GM12878 (cell line): ENCODE results near the gene FETUB. TPM values are rescaled to one million over a fixed set of nuclear protein-coding genes. Genes with fewer than 3 reads are reported as not detected.

Experiments
- ATAC-seq: fragments of 200-7000 bp; cut with Tn5 transposase; 3 replicates; pipeline ENCODE4 v1.9.1; 2020; ENCODE audit warnings: mild to moderate bottlenecking, moderate library complexity
- BruUV-seq: library from RNA; stranded (reverse); fragments of 400-500 nt; replicated peaks from 2 replicates; lab custom pipeline; 2021; lab: Mats Ljungman, UMichigan
- CTCF ChIA-PET: fragments of 300-600 bp; sonication (Branson Sonifier 250); formaldehyde crosslinking; extraction: SDS; loops from one replicate; lab custom pipeline; 2021; ENCODE audit warnings: inconsistent platforms; lab: Yijun Ruan, JAX
- POLR2A ChIA-PET: fragments of 350-600 bp; formaldehyde crosslinking; extraction: SDS; loops from one replicate; lab custom pipeline; 2021; ENCODE audit warnings: inconsistent platforms; lab: Charles Lee
- RAD21 ChIA-PET: fragments of 300-600 bp; sonication (Branson Sonifier 250); formaldehyde crosslinking; loops from one replicate; lab custom pipeline; 2023; ENCODE audit warnings: antibody characterized with exemption; ENCODE audit not compliant: unreplicated experiment; lab: Charles Lee
- SMC1A ChIA-PET: fragments of 300-600 bp; sonication (Branson Sonifier 250); formaldehyde crosslinking; loops from one replicate; lab custom pipeline; 2023; ENCODE audit not compliant: unreplicated experiment, uncharacterized antibody; lab: Charles Lee
- DNase-seq: peaks from one replicate; pipeline ENCODE4 v3.0.0-alpha.2; 2011; ENCODE audit warnings: low read depth, low spot score
- FAIRE-seq: peaks from 3 replicates; lab custom pipeline; 2011; peaks lifted over from hg19 to GRCh38; lab: Jason Lieb, UNC
- H2AFZ ChIP-seq: 2 replicates; pipeline ENCODE4 v1.6.0; 2011; ENCODE audit warnings: low read depth, low read length, control low read depth; ENCODE audit not compliant: control insufficient read depth
- H3K27ac ChIP-seq: 2 replicates; pipeline ENCODE4 v1.5.1; 2011; ENCODE audit warnings: control low read depth; ENCODE audit not compliant: control insufficient read depth, insufficient read depth
- H3K27me3 ChIP-seq, 2 experiments: replicated peaks in 1 of 2; 2 replicates each; pipeline versions ENCODE4 v1.6.0 to v1.6.1; 2011; ENCODE audit warnings: low read length in 1 of 2; ENCODE audit not compliant: control insufficient read depth in 2 of 2, insufficient read depth in 2 of 2
- H3K36me3 ChIP-seq, 2 experiments: 2 replicates each; pipeline ENCODE4 v1.5.1; 2011; ENCODE audit warnings: low read length in 1 of 2; ENCODE audit not compliant: control insufficient read depth in 2 of 2, insufficient read depth in 2 of 2
- H3K4me1 ChIP-seq: 2 replicates; pipeline ENCODE4 v1.6.1; 2011; ENCODE audit warnings: mild to moderate bottlenecking, low read length, moderate library complexity, mixed read lengths; ENCODE audit not compliant: control insufficient read depth, insufficient read depth
- H3K4me2 ChIP-seq: 2 replicates; pipeline ENCODE4 v1.6.0; 2011; ENCODE audit warnings: control low read depth; ENCODE audit not compliant: control insufficient read depth, insufficient read depth
- H3K4me3 ChIP-seq: fragments of 200-600 bp; sonication (generic); 2 replicates; pipeline ENCODE4 v1.5.1; 2016
- H3K79me2 ChIP-seq: 2 replicates; pipeline ENCODE4 v1.6.0; 2011; ENCODE audit warnings: low read length; ENCODE audit not compliant: control insufficient read depth, insufficient read depth
- H3K9ac ChIP-seq: 2 replicates; pipeline ENCODE4 v1.8.0; 2011; ENCODE audit warnings: low read length, control low read depth, mixed read lengths; ENCODE audit not compliant: control insufficient read depth, insufficient read depth
- H3K9me3 ChIP-seq: replicated peaks from 3 replicates; pipeline ENCODE4 v1.5.1; 2011; ENCODE audit warnings: mild to moderate bottlenecking, low read length; ENCODE audit not compliant: control insufficient read depth, insufficient read depth
- H4K20me1 ChIP-seq: 2 replicates; pipeline ENCODE4 v1.6.0; 2011; ENCODE audit not compliant: control insufficient read depth, insufficient read depth
- BCL11A ChIP-seq: IDR thresholded peaks from 2 replicates; pipeline ENCODE4 v1.6.1; 2011; ENCODE audit warnings: low read depth, low read length
- EZH2 ChIP-seq: IDR thresholded peaks from 2 replicates; pipeline ENCODE4 v1.6.1; 2012; ENCODE audit warnings: low read depth, mild to moderate bottlenecking, control low read depth, inconsistent platforms, low read length, borderline replicate concordance; ENCODE audit not compliant: control insufficient read depth
- HDAC2 ChIP-seq: fragments of 200-600 bp; sonication (generic); IDR thresholded peaks from 2 replicates; pipeline ENCODE4 v1.6.1; 2017
- HDGF ChIP-seq: fragments of 450-650 bp; IDR thresholded peaks from 2 replicates; pipeline ENCODE4 v1.6.1; 2016; ENCODE audit warnings: antibody characterized with exemption
- MYC ChIP-seq: IDR thresholded peaks from 2 replicates; pipeline ENCODE4 v1.6.1; 2011; ENCODE audit warnings: mild to moderate bottlenecking, low read length, moderate library complexity, inconsistent platforms; ENCODE audit not compliant: insufficient read depth, insufficient replicate concordance, insufficient read length, severe bottlenecking
- NR2C2 ChIP-seq: IDR thresholded peaks from 2 replicates; pipeline ENCODE4 v1.6.1; 2011; ENCODE audit warnings: borderline replicate concordance, low read depth; ENCODE audit not compliant: control insufficient read depth, insufficient read length
- RCOR1 ChIP-seq: conservative IDR thresholded peaks from 2 replicates; pipeline ENCODE4 v1.6.1; 2012; ENCODE audit warnings: low read depth, low read length, improper control_type of control experiment
- STAT3 ChIP-seq: IDR thresholded peaks from 2 replicates; pipeline ENCODE4 v1.6.1; 2011; ENCODE audit warnings: low read depth, low read length, improper control_type of control experiment
- WGBS: methylation state at CpG from one replicate; pipeline ENCODE4 v1.1.6; 2016; ENCODE audit warnings: low lambda C conversion rate; ENCODE audit not compliant: insufficient replicate concordance, insufficient coverage; ENCODE audit errors: missing lambda C conversion rate; 5-methylcytosine and 5-hydroxymethylcytosine counted together
- in situ Hi-C: fragments of 300-500 bp; cut with MboI; formaldehyde crosslinking; loops from 9 replicates; pipeline ENCODE4 v1.14.3; 2018; ENCODE audit warnings: mixed read lengths
- intact Hi-C: fragments of 100-400 bp; cut with micrococcal nuclease; formaldehyde crosslinking; loops from one replicate; pipeline ENCODE4 v1.14.2; 2022; ENCODE audit not compliant: unreplicated experiment
- polyA plus RNA-seq, 11 experiments: library from polyadenylated mRNA; depleted of rRNA in 4 of 11; unstranded in 6 of 11; stranded (reverse) in 5 of 11; fragments of >200 nt; fragmentation: Nextera tagmentation in 4 of 11; fragmentation: Illumina TruSeq in 1 of 11; extraction: Ambion mirVana in 4 of 11; extraction: Trizol in 1 of 11; gene quantifications; 1 replicate in 1 of 11; 2 replicates in 10 of 11; pipeline versions ENCODE4 v1.2.1 to v1.2.3, GENCODE V29; 2011 to 2016; ENCODE audit warnings: inconsistent platforms in 2 of 11, missing spikeins in 2 of 11, low read depth in 1 of 11
- total RNA-seq, 4 experiments: library from RNA; depleted of rRNA in 3 of 4; stranded (reverse); fragments of >200 nt in 3 of 4; fragmentation: Illumina TruSeq in 1 of 4; extraction: Trizol in 1 of 4; gene quantifications; 2 replicates each; pipeline versions ENCODE4 v1.2.1 to v1.2.3, GENCODE V29; 2013 to 2021
- TF ChIP-seq, protein P1 (sequence below), 3 experiments: IDR thresholded peaks in 2 of 3; conservative IDR thresholded peaks in 1 of 3; 2 replicates each; pipeline ENCODE4 v1.5.1; 2011; ENCODE audit warnings: low read depth in 3 of 3, low read length in 3 of 3, mild to moderate bottlenecking in 3 of 3, control low read depth in 2 of 3, moderate library complexity in 2 of 3, inconsistent platforms in 1 of 3, mixed read lengths in 1 of 3; ENCODE audit not compliant: control insufficient read depth in 2 of 3, insufficient read depth in 1 of 3; ENCODE audit errors: extremely low read depth in 1 of 3
- TF ChIP-seq, protein P2 (sequence below): IDR thresholded peaks from 2 replicates; pipeline ENCODE4 v1.6.1; 2011; ENCODE audit warnings: low read depth, low read length, improper control_type of control experiment, borderline replicate concordance
- TF ChIP-seq, protein P3 (sequence below): fragments of 450-650 bp; formaldehyde crosslinking; IDR thresholded peaks from 2 replicates; pipeline ENCODE4 v1.4.0; 2020; ENCODE audit warnings: mild to moderate bottlenecking, moderate library complexity
- TF ChIP-seq, protein P4 (sequence below): IDR thresholded peaks from 2 replicates; pipeline ENCODE4 v1.6.1; 2012; ENCODE audit warnings: low read depth, low read length, improper control_type of control experiment

Gene FETUB
- total and polyA plus RNA-seq, 10 of the 15 experiments (the other 5 are each of a cell fraction or from before 2014, with no cell fraction given), result not detected

DNA sequence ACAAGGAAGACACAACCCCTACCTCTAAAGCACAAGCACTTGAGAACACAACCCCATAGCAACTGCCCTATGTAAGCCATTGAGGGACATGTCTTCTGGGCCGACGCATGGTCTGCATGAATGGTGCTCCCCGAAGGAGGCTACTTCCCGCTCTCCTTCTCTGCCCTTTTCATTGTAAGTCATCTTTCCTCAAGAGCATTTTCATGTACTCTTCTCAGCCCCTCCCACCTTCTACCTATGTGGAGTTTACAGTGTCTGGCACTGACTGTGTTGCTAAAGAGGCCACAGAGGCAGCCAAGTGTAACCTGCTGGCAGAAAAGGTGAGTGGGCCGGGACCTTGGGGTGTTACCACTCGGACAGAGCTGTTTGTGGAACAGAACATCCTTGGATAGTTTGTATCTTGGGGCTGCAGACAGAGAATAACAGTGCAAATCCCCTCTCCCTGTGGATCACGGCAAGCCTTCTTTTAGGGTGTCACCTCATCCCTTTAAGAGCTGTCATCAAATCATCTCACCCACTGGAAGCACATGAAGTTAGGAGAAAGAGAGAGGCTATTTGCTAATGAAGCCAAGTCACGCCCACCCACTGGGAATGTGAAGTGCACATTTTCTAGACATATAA lies 21.8 kb upstream of the FETUB start:
- intact Hi-C loops, result loop anchor here (5.0 to 10.0 kb wide), 2 partner anchors 361 to 546 kb away; no protein-coding TSS in a partner anchor
- ATAC-seq (no peak), DNase-seq (no peak), FAIRE-seq (no peak)
- ChIA-PET POLR2A (no interaction called here), RAD21 (interaction anchor here (2.4 to 4.6 kb wide), 4 partner anchors 78 to 635 kb away, joined by 13 to 45 read pairs (median 29); no protein-coding TSS in a partner anchor), SMC1A (interaction anchor here (0.6 to 5.7 kb wide), 4 partner anchors 46 to 280 kb away, joined by 3 to 38 read pairs (median 4); no protein-coding TSS in a partner anchor), CTCF (interaction anchor here (0.9 to 7.7 kb wide), 14 partner anchors 10 to 675 kb away, joined by 3 to 183 read pairs (median 20); no protein-coding TSS in a partner anchor)
- H3K4me3 ChIP-seq, result no peak overlapping the region
- H4K20me1 ChIP-seq, result no peaks in the 10 kb centered on the region
- H3K36me3 ChIP-seq, result no peaks in the 10 kb centered on the region
- H3K27me3 ChIP-seq, result no peaks in the 10 kb centered on the region; a peak in 3 of 4 replicates
- H3K4me2 ChIP-seq, result no peak overlapping the region
- no TSS peak for BruUV-seq
- H3K79me2 ChIP-seq, result no peaks in the 10 kb centered on the region
- H3K27ac ChIP-seq, result no peak overlapping the region
- no peak overlapping the region for H3K9ac ChIP-seq
- in situ Hi-C loops, result loop anchor here (5.0 kb wide), 1 partner anchor 204 kb away; no protein-coding TSS in a partner anchor
- peaks cover 7% of the 10 kb centered on the region for H3K4me1 ChIP-seq
- H3K9me3 ChIP-seq, result no peaks in the 10 kb centered on the region
- 52% methylated on average over 8 of the region's 8 CpGs for WGBS
- H2AFZ ChIP-seq, result no peak overlapping the region
- no peak for TF ChIP-seq HDGF
- no peak for TF ChIP-seq NR2C2
- TF ChIP-seq, protein P1, sequence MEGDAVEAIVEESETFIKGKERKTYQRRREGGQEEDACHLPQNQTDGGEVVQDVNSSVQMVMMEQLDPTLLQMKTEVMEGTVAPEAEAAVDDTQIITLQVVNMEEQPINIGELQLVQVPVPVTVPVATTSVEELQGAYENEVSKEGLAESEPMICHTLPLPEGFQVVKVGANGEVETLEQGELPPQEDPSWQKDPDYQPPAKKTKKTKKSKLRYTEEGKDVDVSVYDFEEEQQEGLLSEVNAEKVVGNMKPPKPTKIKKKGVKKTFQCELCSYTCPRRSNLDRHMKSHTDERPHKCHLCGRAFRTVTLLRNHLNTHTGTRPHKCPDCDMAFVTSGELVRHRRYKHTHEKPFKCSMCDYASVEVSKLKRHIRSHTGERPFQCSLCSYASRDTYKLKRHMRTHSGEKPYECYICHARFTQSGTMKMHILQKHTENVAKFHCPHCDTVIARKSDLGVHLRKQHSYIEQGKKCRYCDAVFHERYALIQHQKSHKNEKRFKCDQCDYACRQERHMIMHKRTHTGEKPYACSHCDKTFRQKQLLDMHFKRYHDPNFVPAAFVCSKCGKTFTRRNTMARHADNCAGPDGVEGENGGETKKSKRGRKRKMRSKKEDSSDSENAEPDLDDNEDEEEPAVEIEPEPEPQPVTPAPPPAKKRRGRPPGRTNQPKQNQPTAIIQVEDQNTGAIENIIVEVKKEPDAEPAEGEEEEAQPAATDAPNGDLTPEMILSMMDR (IDR thresholded peaks at IDR 0.05 in 2 of 3, conservative IDR thresholded peaks at IDR 0.05 in 1 of 3; ENCODE audit: control insufficient read depth in 2 of 3, extremely low read depth in 1 of 3, insufficient read depth in 1 of 3, low read depth in 3 of 3, low read length in 3 of 3), result no peak
- no peak for TF ChIP-seq MYC
- no peak for TF ChIP-seq STAT3
- TF ChIP-seq, protein P2, sequence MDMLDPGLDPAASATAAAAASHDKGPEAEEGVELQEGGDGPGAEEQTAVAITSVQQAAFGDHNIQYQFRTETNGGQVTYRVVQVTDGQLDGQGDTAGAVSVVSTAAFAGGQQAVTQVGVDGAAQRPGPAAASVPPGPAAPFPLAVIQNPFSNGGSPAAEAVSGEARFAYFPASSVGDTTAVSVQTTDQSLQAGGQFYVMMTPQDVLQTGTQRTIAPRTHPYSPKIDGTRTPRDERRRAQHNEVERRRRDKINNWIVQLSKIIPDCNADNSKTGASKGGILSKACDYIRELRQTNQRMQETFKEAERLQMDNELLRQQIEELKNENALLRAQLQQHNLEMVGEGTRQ, result no peak
- TF ChIP-seq, protein P3, sequence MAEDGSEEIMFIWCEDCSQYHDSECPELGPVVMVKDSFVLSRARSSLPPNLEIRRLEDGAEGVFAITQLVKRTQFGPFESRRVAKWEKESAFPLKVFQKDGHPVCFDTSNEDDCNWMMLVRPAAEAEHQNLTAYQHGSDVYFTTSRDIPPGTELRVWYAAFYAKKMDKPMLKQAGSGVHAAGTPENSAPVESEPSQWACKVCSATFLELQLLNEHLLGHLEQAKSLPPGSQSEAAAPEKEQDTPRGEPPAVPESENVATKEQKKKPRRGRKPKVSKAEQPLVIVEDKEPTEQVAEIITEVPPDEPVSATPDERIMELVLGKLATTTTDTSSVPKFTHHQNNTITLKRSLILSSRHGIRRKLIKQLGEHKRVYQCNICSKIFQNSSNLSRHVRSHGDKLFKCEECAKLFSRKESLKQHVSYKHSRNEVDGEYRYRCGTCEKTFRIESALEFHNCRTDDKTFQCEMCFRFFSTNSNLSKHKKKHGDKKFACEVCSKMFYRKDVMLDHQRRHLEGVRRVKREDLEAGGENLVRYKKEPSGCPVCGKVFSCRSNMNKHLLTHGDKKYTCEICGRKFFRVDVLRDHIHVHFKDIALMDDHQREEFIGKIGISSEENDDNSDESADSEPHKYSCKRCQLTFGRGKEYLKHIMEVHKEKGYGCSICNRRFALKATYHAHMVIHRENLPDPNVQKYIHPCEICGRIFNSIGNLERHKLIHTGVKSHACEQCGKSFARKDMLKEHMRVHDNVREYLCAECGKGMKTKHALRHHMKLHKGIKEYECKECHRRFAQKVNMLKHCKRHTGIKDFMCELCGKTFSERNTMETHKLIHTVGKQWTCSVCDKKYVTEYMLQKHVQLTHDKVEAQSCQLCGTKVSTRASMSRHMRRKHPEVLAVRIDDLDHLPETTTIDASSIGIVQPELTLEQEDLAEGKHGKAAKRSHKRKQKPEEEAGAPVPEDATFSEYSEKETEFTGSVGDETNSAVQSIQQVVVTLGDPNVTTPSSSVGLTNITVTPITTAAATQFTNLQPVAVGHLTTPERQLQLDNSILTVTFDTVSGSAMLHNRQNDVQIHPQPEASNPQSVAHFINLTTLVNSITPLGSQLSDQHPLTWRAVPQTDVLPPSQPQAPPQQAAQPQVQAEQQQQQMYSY (CRISPR knock-in tag), result no peak
- no peak for TF ChIP-seq RCOR1
- no peak for TF ChIP-seq EZH2
- TF ChIP-seq HDAC2, result no peak
- no peak for TF ChIP-seq BCL11A
- TF ChIP-seq, protein P4, sequence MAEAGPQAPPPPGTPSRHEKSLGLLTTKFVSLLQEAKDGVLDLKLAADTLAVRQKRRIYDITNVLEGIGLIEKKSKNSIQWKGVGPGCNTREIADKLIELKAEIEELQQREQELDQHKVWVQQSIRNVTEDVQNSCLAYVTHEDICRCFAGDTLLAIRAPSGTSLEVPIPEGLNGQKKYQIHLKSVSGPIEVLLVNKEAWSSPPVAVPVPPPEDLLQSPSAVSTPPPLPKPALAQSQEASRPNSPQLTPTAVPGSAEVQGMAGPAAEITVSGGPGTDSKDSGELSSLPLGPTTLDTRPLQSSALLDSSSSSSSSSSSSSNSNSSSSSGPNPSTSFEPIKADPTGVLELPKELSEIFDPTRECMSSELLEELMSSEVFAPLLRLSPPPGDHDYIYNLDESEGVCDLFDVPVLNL, result no peak
